GM19397 (cell line): ENCODE results near the gene PPT2.

Source experiments
- ATAC-seq: cut with Tn5 transposase; IDR thresholded peaks from one replicate; pipeline ENCODE4 v1.9.1; 2021; ENCODE audit warnings: mild to moderate bottlenecking, moderate library complexity; ENCODE audit not compliant: unreplicated experiment

The PPT2 gene, protein sequence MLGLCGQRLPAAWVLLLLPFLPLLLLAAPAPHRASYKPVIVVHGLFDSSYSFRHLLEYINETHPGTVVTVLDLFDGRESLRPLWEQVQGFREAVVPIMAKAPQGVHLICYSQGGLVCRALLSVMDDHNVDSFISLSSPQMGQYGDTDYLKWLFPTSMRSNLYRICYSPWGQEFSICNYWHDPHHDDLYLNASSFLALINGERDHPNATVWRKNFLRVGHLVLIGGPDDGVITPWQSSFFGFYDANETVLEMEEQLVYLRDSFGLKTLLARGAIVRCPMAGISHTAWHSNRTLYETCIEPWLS

DNA sequence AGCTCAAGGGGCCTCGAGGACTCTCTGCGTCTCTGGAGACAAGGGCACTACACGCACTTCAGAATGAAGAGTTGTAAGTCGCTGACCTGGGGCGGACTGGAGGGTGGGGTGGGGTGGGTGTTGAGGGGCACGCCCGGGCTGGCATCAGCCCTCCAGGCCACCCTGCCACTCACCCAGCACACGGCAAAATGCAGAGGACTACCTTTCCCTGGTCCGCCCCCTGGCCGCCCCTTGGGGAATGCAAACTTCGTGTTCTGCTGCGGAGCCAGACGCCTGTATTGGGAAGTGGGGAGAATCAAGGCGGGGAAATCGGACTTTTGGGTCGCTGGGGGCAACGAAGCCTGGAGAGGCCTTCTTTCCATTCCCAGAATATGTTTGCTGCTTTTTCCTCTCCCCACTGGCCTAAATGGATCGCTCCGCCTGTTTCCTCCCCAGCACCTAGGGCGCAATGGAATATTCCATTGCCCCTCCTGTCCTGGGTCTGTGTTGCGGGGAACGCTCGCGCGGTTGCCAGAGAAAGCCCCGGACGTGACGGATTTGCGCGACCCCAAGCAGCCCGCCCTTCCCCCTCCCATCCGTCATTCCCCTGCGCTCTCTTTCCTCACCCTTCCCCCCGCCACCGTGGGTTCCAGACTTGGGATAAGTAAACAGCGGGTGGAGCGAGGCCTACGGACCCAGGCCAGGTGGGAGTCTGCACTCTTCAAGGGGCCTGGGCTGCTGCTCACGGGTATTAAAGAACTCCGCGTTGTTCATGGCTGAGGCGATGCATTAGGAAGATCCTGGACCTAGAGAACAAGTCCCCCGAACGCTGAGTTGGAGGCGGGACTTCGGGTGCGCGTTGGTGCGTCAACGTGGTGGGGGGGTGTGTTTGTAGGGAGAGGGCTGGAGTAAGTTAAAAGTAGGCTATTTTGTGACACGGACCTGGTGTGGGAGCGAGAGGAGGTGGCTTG is at the start of gene PPT2:
PPT2 (plus strand) TSS at position 578 of the 950 bp plus-strand sequence. CDS start 454 bp downstream, outside the sequence.
- ATAC-seq = no peak

DNA sequence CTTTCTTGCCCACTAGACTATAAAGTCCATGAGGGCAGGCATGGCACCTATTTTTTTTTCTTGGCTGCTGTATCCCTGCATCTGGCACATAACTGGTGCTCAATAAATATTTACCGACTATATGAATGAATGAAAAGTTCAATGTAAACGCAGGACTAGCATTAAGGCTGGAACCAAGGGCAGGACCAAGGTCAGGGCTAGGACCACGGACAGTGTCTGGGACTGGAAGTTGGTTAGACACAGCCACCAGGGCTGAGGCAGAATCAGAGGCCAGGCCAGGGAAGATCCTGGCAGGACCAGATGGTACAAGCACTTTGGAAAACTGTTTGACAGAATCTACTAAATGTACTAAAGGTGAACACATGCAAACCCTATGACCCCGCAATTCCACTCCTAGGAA is 48.5 kb upstream of the PPT2 start:
- ATAC-seq = no peak

DNA sequence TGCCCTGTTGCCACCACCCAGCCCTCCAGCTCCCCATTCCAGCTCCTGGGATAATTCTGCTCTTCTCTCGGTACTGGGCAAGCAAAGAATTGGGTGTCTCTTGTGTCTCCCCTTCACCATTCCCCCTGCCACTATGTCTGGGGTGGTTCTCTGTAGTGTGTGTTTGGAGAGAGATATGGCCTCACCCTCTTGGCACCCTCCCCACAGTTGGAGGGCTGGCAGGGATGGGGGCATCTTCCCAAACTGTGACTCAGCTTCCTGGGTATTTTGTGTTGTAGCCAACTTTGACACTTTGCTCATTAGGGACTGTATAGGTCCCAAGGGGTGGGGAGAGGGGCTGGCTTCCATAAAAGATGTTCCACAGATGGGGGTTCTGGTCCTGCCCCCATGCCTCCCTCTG is 46.5 kb upstream of the PPT2 start:
- no peak for ATAC-seq

DNA sequence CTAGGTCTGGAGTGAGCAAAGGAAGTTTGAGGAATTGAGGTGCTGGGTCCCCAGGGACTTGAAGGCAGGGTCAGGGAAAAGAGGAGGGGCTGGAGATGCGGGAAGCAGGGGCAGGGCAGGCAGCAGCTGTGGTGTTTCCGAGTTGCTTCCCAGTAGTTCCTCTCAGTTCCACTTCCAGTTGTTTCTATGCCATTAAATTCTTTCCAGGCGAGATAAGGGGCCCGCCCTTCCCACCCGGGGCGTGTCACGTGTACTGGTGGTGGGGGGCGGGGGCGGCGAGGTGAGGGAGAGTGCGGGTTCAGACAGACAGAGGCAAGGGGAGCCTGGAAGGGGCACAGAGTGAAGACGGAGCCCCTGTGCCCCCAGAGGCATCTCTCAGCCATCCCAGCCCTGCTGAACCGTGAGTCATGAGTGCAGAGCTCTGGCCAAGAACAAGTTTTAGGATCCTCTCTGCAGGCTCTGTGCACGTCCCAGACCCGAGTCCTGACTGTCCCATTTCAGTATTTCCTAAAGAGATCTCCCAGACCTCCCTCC is 45.8 kb upstream of the PPT2 start:
- ATAC-seq = no peak

DNA sequence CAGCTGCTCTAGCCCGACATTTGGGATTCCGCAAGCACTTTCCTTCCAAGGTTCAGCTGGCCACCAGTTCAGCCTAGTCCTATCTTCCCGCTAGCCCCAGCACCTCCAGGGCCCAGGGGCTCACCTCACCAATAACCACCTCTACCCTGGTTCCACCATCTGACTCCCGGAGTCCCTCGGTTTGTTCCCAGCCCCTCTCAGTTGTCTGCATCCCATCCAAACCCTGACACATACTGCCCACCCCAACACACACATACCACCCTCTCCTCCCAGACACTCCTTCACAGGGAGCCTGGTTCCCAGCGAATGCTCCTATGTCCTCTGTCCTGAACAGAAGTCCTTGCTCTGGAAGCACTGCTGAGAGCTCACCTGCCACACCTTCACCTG is 45.2 kb upstream of the PPT2 start:
- no peak for ATAC-seq

DNA sequence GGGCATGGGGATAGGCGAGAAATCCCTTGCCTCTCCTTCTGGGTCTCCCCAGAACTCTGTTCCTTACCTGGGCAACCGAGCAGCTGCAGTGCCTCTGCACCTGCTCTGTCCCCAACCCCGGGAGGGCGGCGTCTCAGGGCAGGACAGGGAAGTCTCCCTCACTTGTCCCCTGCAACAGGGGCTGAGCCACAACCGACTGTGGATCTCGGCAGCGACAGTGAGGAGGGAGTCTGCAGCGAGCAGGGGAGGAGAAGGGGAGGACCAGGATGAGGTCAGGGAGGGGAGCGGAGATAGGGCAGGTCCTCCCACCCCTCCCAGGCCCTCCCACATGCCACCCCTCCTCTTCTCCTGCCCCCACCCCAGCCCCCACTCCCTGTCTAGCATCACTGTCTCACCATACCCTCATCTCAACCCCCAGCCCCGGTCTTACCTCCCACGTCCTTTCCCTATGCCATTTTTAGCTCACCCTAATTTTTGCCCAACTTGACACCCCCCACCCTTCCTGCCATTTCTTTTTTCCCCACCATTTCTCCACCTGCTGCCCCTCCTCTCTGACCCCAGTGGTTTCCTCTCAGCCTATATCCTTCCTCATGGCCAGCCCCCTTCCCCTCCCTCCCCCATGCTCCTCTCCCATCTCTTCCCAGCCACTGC is 44.7 kb upstream of the PPT2 start, which contains the start of gene TNXB:
TNXB (minus strand) TSS at position 225 of the 651 bp plus-strand sequence. CDS start 11,140 bp downstream, outside the sequence.
- ATAC-seq = no peak

DNA sequence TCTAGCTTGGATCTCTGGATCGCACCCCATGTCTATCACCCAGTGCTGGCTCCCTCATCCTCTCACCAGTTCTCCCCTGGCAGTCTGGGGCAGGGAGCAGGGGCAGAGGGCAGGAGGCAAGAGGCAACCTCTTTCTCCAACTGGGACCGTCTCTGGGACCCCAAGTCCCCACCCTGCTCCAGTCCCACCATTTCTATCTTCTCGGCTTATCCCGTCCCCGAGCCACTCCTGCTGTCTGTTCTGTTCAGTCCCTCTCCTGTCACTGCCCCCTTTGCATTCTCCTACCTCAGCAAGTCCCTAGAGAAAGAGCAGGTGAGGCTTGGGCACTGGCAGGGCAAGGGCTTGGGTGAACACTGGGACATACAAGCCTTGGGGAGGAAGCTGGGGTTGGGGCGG is 44.2 kb upstream of the PPT2 start:
- ATAC-seq = no peak

DNA sequence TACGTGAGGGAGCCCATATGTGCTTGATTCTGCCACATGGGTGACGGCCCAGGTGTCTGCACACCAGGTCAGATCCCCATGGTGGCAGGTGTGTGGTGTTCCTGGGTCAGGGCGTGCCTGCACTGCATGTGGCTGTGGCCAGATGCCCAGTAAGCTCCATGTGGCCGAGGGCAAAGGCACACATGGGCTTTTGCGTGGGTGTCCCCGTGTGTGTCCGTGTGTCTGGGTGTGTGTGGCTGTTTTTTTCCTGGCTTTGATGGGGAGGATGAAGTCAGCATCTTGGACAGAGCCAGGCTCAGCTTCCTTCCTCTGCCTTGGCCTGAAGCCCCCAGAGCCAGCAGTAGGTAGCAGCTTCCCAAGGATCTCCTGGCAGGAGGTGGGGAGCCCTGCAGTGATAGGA is 43.3 kb upstream of the PPT2 start:
- ATAC-seq = no peak

DNA sequence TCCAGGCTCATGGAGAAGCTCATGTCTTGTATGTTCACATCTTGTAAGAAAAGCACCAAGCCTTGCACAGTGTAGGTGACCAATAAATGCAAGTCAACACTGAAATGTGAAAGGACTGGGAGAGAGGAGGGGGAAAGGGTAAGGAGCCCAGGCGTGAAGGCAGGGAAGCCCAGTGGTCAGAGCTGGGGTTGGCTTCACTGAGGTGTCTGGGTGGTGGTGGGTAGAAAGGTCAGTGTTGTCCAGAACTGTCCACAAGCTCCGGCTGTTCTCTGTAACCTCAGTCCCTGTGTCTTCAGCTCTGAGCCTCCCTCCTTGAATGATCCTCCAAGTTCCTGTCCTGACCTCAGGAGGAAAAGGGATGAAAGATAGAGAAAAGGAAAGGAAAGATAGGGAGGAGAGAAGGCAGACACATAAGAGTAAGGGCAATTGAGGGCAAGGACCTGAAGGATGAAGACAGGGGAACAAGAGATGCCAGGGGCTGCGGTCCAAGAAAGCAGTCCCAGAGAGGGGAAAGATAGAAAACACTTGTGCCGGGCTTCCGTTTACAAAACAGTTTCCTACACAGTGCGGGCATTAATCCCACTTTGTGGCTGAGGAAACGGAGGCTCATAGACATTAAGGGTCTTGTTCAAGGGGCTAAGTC is 42.4 kb upstream of the PPT2 start:
- no peak for ATAC-seq

DNA sequence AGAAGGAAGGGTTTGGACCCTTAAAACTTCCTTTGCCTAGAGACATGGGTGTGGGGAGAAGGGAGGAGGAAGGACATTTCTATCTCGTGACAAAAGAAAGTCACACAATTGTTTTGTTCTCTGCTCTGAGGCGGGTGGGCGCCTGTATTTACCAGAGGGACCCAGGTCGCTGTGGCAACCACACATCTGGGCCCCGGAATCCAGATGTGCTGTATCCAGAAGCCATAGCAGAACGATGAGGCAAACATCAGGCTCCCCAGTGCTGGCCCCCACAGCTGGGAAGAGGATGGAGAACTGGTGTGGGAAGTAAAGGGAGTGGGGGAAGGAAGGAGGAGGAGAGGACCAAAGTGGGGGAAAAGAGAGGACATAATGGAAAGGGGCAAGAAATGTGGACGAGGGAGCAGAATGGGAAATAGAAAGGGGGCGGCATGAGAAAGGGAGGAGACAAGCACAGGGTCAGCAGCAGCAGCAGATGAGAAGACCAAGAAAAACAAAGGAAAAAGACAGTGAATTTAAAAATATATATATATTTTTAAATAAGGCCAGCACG is 41.4 kb upstream of the PPT2 start:
- ATAC-seq = no peak

DNA sequence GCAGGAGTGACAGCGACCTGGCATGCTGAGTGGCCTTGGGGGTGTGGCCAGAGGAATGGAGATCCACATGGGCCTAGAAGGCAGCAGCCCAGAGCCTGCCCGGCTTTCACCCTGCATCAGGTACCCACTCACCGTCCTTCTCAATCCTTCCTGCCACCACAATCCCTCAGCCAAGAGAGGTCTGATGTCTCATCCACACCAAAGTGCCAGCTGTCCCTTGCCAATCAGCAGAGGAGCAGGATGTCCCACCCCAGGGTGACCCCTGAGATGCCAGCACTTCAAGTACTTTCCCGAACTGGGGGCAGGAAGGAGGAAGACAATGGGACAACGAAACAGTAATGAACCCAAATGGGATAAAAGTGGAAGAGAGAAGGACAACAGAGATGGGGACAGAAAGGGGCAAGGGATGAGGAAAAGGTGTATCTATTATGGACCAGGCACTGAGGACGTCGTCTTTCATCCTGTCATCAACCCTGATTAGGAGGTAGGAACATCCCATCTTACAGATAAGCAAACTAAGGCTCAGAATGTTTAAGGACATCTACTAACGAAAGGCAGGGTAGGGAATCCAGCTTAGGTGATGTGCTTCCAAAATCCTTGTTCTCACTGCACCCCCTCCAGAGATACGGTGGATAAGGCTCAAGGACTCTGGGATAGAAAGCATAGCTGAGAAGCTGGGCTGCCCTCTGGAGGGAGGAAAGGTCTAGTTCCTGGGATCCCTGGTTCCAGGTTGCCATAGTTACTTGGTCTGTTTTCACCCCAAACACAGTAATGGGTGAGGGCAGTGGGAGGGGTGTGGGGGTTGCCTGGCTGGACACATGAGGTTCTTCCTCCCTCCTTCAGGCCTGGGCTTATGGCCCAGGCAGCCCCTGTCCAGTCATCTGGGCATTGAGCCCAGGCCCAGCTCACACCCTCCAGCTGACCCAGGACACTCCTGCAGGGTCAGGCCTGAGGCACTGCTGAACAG is 40.3 kb upstream of the PPT2 start:
- ATAC-seq = no peak

DNA sequence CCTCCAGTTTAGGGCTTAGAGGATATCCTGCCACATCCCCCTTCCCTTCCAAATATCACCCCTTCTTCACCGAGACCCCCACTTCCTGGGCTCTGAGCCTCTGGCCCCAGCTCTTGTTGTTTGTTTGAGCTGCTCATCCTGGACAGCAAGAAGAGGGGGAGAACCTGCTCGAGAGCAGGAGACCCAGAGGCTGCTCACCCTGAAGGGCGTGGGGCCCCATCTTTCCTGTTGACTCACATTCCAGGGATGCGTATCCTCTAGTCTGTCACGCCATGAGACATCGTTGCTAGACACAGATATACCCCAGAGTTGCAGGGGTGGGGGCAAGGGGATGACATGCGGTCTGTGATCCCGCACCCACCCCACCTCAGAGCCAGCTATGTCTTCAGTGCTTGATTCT is 39.1 kb upstream of the PPT2 start:
- no peak for ATAC-seq

DNA sequence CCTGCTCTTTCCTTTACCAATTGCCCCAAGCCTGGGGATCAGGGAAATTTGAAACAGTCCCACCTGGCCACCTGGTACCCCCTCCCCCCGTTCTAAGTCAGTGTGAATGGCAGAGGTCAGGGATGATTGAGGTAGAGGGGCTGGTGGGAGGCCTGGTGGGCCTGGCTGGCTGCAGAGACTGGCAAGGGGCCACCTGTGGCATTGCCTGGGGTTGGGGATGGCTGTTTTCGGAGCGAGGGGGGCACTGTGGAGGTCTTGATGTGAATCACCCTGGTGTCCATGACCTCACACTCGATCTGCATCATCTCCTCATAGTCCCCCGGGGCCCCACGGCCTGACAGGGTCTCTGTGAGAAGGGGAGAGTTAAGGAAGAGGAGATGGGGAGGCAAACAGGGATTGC is 38.3 kb upstream of the PPT2 start:
- no peak for ATAC-seq

DNA sequence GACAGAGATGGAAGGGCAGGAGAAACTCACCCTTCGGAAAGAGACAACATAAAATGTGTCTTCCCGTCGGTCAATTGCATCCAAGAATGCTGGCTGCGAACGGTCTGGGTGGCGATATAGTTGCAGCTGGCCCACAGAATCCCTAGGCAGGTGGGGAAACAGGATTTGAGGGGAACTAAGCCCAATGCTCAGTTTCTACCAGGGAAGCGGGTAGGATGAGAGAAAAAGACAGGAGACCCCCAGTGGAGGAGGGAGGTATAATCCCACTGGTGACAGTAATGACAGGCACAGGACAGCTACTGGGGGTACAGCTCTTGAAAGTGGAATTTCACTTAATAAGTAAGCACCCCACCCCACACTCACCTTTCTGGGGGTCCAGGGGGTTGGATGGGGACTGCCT is 37.3 kb upstream of the PPT2 start:
- no peak for ATAC-seq

DNA sequence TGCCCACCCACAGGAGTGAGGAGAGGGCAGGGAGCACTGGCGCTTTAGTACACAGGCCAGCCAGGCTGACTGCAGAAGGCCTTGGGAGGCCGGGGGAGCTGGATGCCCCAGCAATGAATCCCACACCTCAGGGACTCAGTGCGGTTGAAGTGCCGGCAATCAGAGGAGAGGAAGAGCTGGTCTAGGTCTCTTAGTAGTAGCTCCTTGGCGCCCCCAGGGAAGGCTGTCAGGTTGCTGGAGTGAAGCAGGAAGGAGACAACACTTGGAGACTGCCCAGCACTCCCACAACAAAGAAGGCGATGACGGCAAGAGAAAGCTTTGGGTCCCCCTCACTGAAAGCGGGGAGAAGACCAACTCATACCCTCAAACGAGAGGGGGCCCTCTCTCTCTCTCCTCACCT is 36.5 kb upstream of the PPT2 start:
- ATAC-seq = no peak

DNA sequence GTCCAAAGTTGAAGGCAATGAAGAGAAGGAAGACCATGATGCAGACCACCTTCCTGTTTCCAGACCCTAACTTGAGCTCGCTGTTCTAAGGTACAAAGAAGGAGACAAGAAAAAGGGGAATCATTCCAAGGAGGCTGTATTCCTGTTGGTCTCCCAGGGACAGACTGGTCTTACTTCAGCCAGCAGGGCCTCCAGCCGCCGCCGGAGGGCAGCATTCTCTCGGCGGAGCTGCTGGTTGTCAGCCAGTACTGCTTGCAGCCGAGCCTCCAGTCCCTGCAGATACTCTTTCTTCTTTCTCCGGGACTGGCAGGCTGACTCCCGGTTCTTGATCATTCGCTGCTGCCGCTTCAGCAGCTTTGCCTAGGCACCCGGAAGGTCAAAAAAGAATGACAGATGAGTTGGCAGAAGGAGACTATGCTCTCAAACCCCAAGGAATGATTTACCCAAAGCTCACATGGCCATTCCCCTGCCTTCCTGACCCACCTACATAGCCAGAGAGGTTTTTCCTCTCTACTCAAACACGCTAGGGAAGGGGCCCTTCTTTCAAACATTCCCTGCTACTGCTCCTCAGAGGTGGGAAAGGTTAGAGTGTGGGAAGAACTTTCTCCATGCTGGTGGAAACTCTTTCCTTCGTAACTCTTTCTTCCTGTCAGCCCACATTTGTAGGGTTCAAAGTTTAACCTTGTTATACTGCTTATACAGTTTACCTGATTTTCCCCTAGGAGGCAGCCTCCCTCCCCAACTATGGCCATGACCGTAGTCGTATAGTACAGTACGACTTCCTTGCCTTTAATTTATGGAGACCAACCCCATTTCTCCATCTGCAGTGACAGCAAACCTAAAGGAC is 34.9 kb upstream of the PPT2 start:
- ATAC-seq = no peak

DNA sequence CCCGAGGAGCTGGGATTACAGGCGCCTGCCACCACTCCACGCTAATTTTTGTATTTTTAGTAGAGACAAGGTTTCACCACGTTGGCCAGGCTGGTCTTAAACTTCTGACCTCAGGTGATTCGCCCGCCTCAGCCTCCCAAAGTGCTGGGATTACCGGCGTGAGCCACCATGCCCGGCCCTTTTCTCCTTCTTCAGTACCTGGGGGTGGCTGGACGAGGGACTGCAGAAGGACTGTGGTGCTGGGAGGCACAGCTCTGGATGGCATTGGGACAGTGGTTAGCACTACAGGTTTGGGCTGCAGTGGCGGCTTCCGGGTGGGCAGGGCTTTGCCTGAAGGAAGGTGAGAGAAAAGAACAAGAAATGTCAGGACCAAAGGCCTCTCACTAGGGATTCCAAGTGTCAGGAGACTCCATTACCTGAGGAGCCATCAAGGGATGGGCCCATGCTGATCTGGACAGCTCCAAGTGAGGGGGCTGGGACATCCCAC is 33.3 kb upstream of the PPT2 start:
- no peak for ATAC-seq

DNA sequence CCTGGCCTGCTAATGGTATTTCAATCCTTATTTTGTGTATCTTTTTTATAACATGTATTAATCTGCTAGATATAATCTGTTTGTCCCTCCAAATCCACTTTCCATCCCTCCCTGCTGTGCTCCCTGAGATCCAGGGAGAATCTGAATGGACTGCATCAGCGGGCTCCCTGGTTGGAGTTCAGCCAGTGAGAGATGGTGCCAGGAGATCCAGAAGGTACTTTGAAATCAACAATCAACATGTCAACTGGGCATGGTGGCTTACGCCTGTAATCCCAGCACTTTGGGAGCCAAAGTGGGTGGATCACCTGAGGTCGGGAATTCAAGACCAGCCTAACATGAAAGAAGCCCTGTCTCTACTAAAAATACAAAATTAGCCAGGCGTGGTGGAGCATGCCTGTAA is 30.3 kb upstream of the PPT2 start:
- no peak for ATAC-seq
